HG02973 (cell line): Measurements from ENCODE around the gene CLIP1.
"Not testable (repeated sequence)": the region's sequence is repeated elsewhere in the genome, so short reads cannot be mapped to it uniquely, and the experiment has no call there.

Source experiments
- ATAC-seq: cut with Tn5 transposase; IDR thresholded peaks from one replicate; pipeline ENCODE4 v1.9.1; 2021; ENCODE audit warnings: moderate library complexity; ENCODE audit not compliant: unreplicated experiment

Gene CLIP1

GRCh38 chr12:122362755-122363154, 59.7 kb downstream of the CLIP1 start:
- no peak for ATAC-seq

- not testable (repeated sequence) for ATAC-seq
These were observed 64.1 kb downstream of the CLIP1 start for GRCh38 chr12:122358403-122358802.

- ATAC-seq, result not testable (repeated sequence)
These were observed 64.9 kb downstream of the CLIP1 start for GRCh38 chr12:122357536-122357935.

GRCh38 chr12:122356991-122357390, 65.5 kb downstream of the CLIP1 start:
- not testable (repeated sequence) for ATAC-seq

GRCh38 chr12:122356192-122356635, 66.3 kb downstream of the CLIP1 start:
- no peak for ATAC-seq

- no peak for ATAC-seq
These were observed 66.8 kb downstream of the CLIP1 start for GRCh38 chr12:122355706-122356105.

GRCh38 chr12:122354958-122355641, 67.4 kb downstream of the CLIP1 start:
- no peak for ATAC-seq

GRCh38 chr12:122352394-122352793, 70.1 kb downstream of the CLIP1 start:
- no peak for ATAC-seq

GRCh38 chr12:122350141-122350848, 72.2 kb downstream of the CLIP1 start:
- ATAC-seq, result no peak

GRCh38 chr12:122349078-122349477, 73.4 kb downstream of the CLIP1 start:
- ATAC-seq, result no peak

- no peak for ATAC-seq
These were observed 74.0 kb downstream of the CLIP1 start for GRCh38 chr12:122348505-122348904.

GRCh38 chr12:122346054-122346453, 76.4 kb downstream of the CLIP1 start:
- no peak for ATAC-seq

- no peak for ATAC-seq
These were observed 77.4 kb downstream of the CLIP1 start for GRCh38 chr12:122345042-122345441.

- no peak for ATAC-seq
These were observed 86.2 kb downstream of the CLIP1 start for GRCh38 chr12:122336015-122336946.

GRCh38 chr12:122333142-122334087, 89.1 kb downstream of the CLIP1 start:
- no peak for ATAC-seq

- ATAC-seq, result no peak
These were observed 94.7 kb downstream of the CLIP1 start for GRCh38 chr12:122327494-122328385.

GRCh38 chr12:122327014-122327413, 95.5 kb downstream of the CLIP1 start:
- no peak for ATAC-seq

- no peak for ATAC-seq
These were observed 95.9 kb downstream of the CLIP1 start for GRCh38 chr12:122326586-122326985.

GRCh38 chr12:122323311-122324019, 99.0 kb downstream of the CLIP1 start:
- no peak for ATAC-seq
